HG03439 (cell line): ENCODE results near the gene RBM38.

Experiments used
- ATAC-seq: cut with Tn5 transposase; IDR thresholded peaks from one replicate; pipeline ENCODE4 v1.9.1; 2021; ENCODE audit warnings: mild to moderate bottlenecking, moderate library complexity; ENCODE audit not compliant: unreplicated experiment

The RBM38 gene

DNA sequence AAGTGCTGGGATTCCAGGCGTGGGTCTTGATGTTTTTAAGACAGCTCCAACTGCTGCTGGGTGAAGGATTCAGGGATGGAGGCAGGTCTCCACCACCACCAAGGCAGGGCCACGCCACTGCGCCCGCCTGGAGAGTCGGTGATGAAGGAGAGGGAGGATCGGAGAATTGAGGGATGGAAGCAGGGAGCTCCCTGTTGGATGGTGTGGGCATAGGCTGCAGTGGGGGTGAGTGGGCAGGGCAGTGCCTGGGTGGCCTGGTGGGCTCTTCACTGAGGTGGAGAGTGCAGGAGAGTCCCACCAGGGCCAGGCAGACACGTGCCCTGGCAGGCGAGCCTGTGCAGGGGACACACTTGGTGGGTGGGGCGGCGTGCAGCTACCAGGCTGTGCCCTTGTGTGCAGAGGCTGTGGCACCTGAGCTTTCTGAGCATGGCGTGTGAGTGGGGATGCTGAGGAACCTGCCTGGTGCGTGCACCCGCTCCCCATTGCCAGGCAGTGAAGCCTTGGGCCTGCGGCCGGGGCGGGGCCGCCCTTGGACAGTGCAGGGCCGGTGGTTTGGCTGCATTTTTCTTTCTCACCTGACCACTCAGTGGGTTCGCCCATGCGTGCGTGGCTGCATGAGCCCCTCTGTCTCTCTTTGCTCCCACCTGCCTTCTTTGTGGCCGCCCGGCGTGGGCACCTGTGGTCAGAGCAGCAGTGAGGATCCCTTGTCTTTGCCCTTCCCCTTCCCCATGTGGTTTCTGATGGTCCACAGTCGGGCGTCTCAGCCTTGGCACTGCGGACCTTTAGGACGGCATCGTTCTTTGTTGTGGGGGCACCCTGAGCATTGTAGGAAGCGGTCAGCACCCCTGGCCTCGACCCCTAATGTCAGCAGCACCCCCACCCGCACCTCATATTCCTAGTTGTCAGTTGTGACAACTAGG is 11.3 kb downstream of the RBM38 start:
- no peak for ATAC-seq

DNA sequence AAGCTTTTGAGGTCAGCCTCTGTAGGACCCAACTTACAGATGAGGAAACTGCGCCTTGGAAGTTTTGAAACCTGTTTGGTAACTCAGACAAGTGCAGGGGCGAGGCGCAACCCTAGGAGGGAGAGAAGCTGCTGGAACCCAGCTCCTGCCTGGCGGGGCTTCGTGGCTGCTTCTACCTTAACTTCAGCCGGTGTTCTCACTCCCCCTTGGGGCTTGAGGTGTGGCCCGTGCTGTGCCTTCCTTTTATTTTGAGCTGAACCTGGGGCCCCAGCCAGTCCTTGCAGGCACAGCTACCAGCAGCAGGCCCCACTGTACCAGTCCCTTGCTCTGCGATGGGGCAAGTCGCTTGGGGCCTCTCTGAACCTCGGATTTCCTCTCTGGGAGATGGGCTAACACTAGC is 12.0 kb downstream of the RBM38 start:
- no peak for ATAC-seq

DNA sequence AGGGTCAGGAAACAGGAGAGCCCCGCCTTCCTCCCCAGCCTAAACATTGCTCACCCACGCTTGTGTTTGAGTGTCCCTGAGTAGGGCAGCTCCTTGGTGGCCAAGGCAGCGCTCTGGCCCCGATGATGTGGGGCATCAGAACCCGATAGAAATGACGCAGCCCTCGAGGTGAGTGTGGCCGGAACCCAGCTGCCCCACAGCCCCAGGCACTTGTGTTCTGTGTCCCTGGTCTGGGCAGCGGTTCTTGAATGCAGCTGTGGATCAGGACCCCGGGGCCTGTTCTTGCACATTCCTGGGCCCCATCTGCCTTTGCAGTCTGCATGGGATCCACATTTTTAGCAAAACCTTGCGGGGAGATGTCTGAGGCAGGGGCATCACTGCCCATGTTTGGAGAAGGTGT is 12.8 kb downstream of the RBM38 start:
- no peak for ATAC-seq

DNA sequence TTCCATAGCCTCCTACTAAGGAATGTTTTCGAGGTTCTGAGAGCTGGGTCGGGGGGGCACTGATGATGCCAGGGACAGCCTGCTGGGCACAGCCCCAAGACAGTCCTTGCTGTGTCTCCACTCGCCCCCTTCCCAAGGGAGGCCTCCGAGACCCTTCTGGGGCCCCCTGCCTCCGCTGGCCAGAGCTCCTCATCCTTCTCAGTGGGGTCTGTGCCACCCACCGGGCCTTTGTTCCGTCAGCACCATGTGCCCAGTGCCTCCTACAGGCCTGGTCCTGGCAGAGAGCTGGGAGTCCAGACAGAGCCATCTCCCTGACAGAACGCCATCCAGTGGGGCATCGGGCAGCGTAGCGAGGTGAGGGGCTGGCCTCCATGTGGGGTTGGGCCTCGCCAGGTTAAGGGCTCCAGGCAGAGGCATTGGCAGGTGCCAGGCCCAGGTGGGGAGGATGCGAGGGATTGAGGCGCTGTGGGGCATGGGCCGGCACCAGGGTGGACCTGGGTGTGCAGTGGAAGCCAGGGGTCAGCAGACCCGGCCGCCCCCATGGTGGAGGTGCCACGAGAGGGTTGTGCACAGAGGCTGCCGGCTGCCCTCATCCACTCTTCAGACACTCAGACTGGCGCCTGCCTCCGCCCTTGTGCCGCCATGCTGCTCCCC is 13.3 kb downstream of the RBM38 start:
- ATAC-seq, result no peak

DNA sequence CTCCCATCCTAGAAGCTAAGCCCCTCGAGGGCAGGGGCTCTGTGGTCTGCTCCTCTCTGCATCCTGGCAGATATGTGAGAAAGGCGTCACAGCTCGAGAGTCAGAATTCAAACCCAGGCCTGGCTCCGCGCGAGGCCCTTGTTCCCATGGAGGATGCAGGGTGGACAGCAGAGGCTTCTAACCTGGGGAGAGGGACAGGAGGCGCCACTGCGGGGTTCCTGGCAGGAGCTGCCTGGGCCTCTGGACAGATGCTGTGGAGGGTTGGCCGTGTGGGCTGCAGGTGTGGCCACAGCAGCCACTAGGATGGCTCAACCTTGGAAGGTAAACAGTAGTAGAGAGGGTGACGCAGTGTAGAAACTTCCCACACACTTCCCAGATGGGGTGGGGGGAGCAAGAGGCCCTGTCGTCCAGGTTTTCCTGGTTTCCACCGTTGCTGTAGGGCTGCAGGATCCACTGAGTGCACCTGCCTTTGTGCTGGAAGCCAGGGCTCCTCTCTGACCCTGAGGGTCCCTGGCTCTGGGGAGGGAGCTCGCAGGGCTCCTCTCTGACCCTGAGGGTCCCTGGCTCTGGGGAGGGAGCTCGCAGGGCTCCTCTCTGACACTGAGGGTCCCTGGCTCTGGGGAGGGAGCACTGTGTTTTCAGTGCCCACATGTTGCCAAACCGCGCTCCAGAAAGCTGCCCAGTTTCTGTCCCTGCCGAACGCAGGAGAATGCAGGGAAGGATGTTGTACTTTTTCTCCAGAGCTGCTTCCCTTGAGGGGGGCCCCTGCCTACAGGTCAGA is 14.2 kb downstream of the RBM38 start:
- no peak for ATAC-seq

DNA sequence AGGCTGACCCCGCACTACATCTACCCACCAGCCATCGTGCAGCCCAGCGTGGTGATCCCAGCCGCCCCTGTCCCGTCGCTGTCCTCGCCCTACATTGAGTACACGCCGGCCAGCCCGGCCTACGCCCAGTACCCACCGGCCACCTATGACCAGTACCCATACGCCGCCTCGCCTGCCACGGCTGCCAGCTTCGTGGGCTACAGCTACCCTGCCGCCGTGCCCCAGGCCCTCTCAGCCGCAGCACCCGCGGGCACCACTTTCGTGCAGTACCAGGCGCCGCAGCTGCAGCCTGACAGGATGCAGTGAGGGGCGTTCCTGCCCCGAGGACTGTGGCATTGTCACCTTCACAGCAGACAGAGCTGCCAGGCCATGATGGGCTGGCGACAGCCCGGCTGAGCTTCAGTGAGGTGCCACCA is 16.4 kb downstream of the RBM38 start:
- ATAC-seq, result no peak

DNA sequence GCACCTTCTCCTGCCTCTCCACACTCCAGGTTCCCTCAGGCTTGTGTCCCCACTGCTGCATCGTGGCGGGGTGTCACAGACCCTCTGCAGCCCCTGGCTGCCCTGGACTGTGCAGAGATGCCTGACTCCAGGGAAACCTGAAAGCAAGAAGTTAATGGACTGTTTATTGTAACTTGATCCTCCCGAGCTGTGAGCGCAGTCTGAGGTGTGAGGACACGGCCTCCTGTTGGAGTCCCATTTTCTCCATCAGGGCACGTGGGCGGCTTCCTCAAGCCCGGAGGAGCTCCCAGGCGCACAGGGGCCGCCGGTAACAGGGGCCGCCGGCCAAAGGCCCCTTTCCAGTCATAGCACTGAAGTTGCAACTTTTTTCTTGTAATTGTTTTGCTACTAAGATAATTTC is 16.9 kb downstream of the RBM38 start:
- ATAC-seq, result no peak

DNA sequence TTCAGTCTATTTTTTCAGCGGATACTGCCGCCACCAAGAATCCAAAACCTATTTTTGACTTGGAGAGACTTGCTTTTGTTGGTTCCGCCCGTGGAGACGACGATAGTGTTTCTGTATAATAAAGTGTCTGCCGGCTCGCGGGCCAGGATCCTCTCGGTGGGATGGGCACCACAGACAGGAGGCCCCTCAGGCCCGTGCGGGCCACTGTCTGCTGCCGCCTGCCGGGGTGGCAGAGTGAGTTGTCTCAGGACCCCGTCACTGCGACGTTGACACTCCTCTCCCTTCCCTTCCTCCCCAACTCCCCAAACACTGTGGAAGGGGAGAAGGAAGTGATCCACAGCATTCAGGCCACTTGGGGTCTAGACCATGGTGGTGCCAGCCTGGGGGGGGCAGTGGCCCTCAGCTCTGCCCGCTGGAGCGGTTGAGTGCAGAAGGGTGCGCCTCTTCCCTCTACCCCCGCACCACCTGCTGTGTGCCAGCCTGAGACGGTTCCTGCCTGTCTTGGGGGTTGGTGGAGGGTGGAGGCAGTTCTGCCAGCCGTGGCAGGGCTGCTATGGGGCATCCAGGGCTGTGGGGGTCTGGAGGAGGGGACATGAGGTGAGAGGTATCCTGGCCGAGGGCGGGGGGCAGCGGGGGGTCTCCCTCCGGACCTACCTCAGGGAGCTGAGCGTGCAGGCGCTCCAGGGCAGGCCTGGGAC is 17.5 kb downstream of the RBM38 start:
- no peak for ATAC-seq

DNA sequence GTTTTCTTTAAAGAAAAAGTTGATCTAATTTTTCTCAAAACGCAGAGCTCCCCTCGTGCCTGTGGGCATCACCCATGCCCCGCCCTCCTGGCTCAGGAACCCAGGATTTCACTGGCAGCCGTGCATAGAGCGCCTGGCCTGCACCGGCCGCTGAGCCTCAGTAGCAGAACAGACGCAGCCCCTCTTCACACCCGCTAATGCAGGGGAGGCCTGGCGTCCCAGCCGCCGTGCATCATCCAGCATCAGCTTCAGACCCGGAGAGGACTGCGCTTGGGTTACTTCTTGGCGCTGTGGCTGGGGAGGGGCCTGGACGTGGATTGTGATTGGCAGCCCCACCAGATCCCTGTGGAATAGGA is 18.1 kb downstream of the RBM38 start:
- no peak for ATAC-seq

DNA sequence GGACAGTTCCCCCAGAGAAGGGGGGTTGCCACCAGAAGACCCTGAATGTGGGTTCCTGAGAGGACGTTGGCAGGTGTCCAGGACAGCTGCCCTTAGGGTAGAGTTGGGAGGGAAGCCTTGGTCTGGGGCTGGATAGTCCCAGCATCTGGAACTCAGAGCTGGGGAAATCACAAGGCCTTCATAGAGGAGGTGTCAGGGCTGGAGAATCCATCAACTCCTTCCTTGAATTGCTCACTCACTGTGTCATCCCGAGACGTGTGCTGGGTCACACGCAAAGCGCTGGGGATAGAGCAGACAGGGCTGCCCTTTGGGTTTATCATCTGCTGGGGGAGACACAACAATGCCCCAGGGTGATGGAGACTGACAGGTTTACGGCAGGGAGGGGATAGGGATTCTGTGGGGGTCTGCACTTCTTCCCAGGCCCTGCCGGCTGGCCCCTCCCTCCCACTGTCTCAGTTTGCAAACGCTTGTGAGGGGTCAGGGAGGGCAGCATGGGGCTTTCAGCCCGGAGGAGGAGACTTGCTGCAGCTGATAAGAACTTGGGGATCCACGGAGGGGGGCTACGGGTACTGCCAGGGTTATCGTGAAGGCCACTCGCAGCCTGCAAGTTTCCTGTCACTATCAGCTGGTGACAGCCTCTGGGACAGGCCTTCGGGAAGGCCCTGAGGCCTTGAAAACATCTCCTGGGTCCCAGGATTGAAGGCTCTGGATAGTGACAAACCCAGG is 18.6 kb downstream of the RBM38 start:
- no peak for ATAC-seq

DNA sequence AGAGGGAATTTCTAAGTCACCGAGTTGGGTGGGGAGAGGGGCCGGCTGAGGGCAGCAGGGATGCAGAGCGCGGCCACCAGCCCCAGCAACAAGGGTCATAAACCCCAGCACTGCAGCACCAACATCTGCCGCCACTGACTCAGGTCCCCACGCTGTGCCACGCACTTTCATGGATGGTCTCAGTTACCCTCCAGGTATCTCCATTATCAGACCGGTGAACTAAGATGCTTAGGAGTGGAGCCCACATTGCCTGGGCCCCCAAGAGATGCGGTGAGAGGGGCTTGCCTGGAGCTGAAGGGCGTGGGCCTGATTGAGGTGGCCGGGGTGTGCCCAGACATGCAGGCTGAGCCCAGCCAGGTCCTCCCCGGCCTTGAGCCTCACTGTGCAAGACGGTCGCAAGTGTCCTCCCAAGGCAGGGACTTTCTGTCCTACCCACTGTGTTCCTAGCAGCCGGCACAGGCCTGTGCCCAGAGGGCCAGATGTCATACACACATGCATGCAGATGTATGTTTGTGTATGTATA is 19.3 kb downstream of the RBM38 start:
- ATAC-seq, result no peak

DNA sequence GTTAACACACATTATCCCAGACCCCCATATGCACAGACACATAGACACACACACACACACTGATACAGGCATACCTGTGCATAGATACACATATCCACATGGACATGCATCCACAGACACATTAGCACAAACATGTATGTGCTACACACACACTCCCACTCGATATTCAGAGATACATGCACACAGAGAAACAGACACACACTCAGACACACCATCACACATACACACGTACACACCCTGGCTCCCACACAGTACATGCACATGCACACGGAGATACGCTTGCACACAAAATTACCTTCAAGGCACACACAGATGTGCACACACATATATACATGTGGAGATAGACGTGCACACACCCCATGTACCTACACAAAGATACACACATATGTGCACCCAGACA is 19.7 kb downstream of the RBM38 start:
- ATAC-seq, result no peak

DNA sequence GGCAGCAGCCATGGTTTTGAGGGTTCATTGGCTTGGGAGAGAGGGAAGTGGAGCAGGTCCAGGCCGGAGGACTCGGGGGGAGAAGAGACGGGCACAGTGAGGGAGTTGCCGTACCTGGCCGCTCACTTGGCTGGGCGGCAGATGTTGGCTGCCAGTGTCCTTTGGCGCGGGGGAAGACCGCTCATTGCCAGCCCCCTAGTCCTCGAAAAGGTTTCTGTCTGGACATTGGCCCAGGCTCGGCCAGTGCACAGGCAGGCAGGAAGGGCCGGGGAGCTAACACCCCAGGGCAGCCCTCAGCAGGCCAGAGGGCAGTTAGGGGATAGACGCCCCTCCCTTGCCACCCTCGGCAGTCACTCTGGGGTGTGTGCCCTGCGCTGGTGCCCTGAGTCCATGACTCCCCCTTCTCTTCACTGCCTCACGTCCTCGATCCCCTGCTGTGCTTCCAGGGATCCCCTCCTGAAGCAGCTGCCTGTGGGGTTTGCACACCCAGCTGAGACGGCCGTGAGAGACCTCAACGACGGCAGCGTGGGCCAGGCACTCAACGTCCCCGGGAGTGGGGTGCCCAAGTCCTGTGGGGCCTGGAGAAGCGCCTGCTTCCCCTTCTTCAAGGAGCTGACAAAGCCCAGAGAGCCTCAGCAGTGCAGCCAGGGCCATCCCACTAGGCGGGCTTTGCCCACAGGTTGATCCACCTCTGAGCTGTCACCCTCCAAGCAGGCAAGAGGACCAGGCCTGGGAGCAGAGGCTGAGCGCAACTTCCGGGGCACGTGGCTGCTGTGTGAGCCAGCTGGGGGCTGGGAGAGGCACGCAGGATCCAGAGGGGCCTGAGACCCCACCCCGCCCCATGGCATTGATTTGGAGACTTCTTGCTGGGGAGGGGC is 20.4 kb downstream of the RBM38 start:
- no peak for ATAC-seq

DNA sequence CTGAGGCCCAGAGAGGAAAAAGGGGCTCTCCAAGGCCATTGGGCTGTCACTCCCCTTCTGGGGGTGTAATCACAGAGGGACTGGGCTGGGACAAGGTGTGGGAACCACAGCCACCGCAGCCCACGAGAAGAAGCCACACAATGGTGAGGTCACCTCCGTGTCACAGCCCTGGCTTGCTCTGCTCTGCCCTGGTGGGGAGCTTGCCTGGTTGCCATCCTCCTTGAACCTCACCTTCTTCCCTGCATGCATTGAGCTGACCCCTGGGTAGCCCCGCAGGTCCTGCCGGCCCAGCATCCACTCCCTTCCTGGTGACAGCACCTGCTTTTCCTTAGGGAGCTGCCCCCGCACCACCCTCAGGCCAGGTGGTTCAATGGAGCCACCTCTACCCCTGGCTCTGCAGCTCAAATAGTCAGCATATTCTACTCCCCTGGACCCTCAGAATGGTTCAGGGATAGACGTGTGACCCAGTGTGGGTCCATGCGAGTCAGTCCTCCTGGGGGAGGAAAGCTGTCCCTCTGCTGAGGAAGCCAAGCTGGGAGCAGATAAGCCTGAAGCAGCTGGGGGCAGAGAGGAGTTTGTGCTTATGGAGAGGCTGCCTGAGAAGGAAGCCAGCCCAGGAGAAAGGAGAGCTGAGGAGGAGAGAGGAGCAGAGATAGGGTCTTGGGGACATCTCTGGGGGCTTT is 21.3 kb downstream of the RBM38 start:
- ATAC-seq, result no peak

DNA sequence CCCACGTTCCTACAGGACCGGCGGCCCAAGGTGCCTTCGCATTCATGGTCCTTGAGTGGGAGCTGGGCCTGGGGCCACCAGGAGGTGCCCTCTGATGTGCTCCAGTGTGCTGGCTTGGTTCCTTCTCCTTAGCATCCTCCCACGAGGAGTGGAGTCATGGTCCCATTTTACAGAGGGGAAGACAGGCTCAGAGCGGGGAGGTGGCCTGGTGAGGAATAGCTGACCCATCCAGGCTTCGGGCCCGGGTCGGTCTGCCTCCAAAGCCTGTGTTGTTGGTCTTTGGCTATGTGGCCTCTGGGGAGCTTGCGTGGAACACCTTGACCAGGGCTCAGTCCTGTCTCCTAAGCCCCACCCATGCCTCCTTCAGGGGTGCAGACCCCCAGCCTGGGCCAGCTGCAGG is 22.8 kb downstream of the RBM38 start:
- no peak for ATAC-seq

DNA sequence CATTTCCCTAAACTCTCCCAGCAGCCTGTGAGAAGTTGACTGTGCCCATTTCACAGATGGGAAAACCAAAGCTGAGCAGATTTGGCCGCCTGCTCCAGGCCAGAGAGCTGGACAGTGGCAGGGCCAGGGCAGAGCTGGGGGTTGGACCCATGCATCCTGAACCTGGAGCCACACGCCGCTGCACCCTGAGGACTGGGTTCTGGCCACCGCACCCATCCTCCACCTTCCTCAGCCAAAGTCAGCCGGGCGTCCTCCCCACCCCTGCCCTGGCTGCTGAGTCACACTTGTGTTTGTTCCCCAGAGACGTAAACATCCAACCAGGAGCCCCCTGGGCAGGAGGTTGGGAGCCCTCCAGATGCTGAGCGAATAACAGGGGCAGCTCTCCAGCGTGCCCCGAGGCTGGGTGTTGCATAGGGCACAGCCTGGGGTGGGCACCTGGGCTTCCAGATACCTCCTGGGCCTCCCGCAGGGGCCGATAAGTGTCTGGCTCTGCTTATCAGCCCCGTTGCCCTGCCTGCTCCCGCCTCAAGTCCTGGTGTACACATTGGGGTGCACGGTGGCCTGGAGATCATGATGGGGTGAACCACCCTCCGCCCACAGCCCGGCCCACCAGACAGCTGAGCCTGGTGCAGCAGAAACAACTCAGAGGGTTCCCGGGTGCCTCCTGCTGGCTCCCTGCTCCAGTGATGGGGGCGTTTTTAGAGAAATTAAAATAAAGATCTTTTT is 23.8 kb downstream of the RBM38 start:
- ATAC-seq, result no peak

DNA sequence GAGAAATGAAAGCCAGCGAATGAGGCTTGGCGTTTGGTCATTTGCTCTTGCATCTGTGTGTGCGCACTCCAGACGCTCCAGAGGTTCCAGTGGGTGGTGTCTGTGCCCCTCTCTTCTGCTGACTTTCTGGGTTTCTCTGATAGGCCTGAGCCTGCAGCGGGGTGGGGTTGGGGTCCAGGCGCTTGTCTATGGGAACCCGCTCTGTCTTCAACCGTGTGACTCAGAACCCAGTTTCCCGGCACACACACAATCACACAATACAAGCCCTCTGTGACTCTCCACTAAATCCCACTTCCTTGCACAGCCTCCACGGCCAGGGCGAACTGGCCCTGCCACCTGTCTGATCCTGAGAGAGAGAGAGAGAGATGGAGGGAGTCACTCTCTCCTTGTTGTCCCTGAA is 24.6 kb downstream of the RBM38 start:
- no peak for ATAC-seq
